K562 (cell line): ENCODE measurements around the gene SLC4A2. TPM values are rescaled to one million over a fixed set of nuclear protein-coding genes. Genes with fewer than 3 reads are reported as not detected.

Source experiments
- CREBBP ChIP-seq: IDR thresholded peaks from one replicate; pipeline ENCODE4 v1.6.1; 2012; ENCODE audit warnings: low read depth, mild to moderate bottlenecking, control low read depth, inconsistent platforms, low read length
- CTBP1 ChIP-seq: fragments of 450-650 bp; IDR thresholded peaks from 2 replicates; pipeline ENCODE4 v1.6.1; 2016; ENCODE audit warnings: borderline replicate concordance
- ETV5 ChIP-seq: sonication (generic); formaldehyde crosslinking; IDR thresholded peaks from 2 replicates; pipeline ENCODE4 v1.4.0; 2020; ENCODE audit warnings: low read depth, mild to moderate bottlenecking, missing genetic modification reagents
- FOSL1 ChIP-seq: fragments of 200-800 bp; sonication (Bioruptor generic); conservative IDR thresholded peaks from 2 replicates; pipeline ENCODE4 v1.6.1; 2016; ENCODE audit warnings: missing genetic modification characterization, missing compliant biosample characterization
- FOXJ3 ChIP-seq: sonication (generic); formaldehyde crosslinking; IDR thresholded peaks from 2 replicates; pipeline ENCODE4 v1.4.0; 2020; ENCODE audit warnings: mild to moderate bottlenecking, missing genetic modification reagents
- HMG20A ChIP-seq: fragments of 450-650 bp; formaldehyde crosslinking; conservative IDR thresholded peaks from 2 replicates; pipeline ENCODE4 v1.4.0; 2020; ENCODE audit warnings: mild to moderate bottlenecking, mixed read lengths
- HMG20B ChIP-seq: fragments of 250-450 bp; sonication (Bioruptor Pico); IDR thresholded peaks from 2 replicates; pipeline ENCODE4 v1.5.0; 2021; ENCODE audit warnings: mild to moderate bottlenecking
- HNRNPL ChIP-seq: fragments of 200-400 bp; formaldehyde crosslinking; IDR thresholded peaks from 2 replicates; pipeline ENCODE4 v1.6.1; 2017; ENCODE audit warnings: low read depth, mild to moderate bottlenecking, low read length
- KLF13 ChIP-seq: fragments of 450-650 bp; IDR thresholded peaks from 2 replicates; pipeline ENCODE4 v1.6.1; 2016; ENCODE audit warnings: missing genetic modification characterization, low read depth, mild to moderate bottlenecking, missing compliant biosample characterization, moderate library complexity, borderline replicate concordance
- NCOR1 ChIP-seq: fragments of 450-650 bp; IDR thresholded peaks from 2 replicates; pipeline ENCODE4 v1.6.1; 2016; ENCODE audit warnings: mild to moderate bottlenecking, moderate library complexity
- NR1H2 ChIP-seq: sonication (generic); formaldehyde crosslinking; IDR thresholded peaks from 2 replicates; pipeline ENCODE4 v1.4.0; 2020; ENCODE audit warnings: mild to moderate bottlenecking, missing genetic modification reagents
- PHF20 ChIP-seq: fragments of 450-650 bp; IDR thresholded peaks from 2 replicates; pipeline ENCODE4 v1.6.1; 2018; ENCODE audit not compliant: partially characterized antibody
- RBM17 ChIP-seq: fragments of 200-400 bp; formaldehyde crosslinking; IDR thresholded peaks from 2 replicates; pipeline ENCODE4 v1.6.1; 2017; ENCODE audit warnings: low read depth, mild to moderate bottlenecking, low read length, borderline replicate concordance
- SMARCA4 ChIP-seq: fragments of 450-650 bp; IDR thresholded peaks from 2 replicates; pipeline ENCODE4 v1.6.1; 2016
- SP2 ChIP-seq: IDR thresholded peaks from 2 replicates; pipeline ENCODE4 v1.6.1; 2011; ENCODE audit warnings: mild to moderate bottlenecking, low read depth, low read length, moderate library complexity; ENCODE audit not compliant: poor library complexity, severe bottlenecking; ENCODE audit errors: extremely low read depth
- SRF ChIP-seq, 2 experiments: fragments of 250-450, 450-650 bp in 1 of 2; sonication (Bioruptor Pico) in 1 of 2; sonication (generic) in 1 of 2; formaldehyde crosslinking; IDR thresholded peaks; 2 replicates each; pipeline versions ENCODE4 v1.5.0 to v1.5.1; 2020 to 2022; ENCODE audit warnings: mild to moderate bottlenecking in 1 of 2, missing genetic modification reagents in 1 of 2
- SRSF9 ChIP-seq: fragments of 200-400 bp; formaldehyde crosslinking; IDR thresholded peaks from 2 replicates; pipeline ENCODE4 v1.6.1; 2017; ENCODE audit warnings: low read depth, low read length, borderline replicate concordance
- XRCC5 ChIP-seq: fragments of 200-400 bp; formaldehyde crosslinking; IDR thresholded peaks from 2 replicates; pipeline ENCODE4 v1.6.1; 2017; ENCODE audit warnings: low read depth, mild to moderate bottlenecking, low read length
- ZBTB2 ChIP-seq: fragments of 450-650 bp; IDR thresholded peaks from 2 replicates; pipeline ENCODE4 v1.6.1; 2016; ENCODE audit warnings: antibody characterized with exemption
- ZNF143 ChIP-seq: sonication (generic); formaldehyde crosslinking; IDR thresholded peaks from 2 replicates; pipeline ENCODE4 v1.9.0; 2022; ENCODE audit warnings: mild to moderate bottlenecking, missing genetic modification reagents
- ZNF696 ChIP-seq: fragments of 250-450 bp; sonication (Bioruptor Pico); conservative IDR thresholded peaks from 2 replicates; pipeline ENCODE4 v1.4.0; 2020; ENCODE audit warnings: mild to moderate bottlenecking, moderate library complexity
- ZNF717 ChIP-seq: fragments of 250-450 bp; sonication (Bioruptor Pico); IDR thresholded peaks from 2 replicates; pipeline ENCODE4 v1.5.0; 2021
- polyA plus RNA-seq, 8 experiments: library from polyadenylated mRNA; depleted of rRNA in 4 of 8; stranded (reverse) in 5 of 8; unstranded in 3 of 8; fragments of >200 nt; fragmentation: Nextera tagmentation in 2 of 8; fragmentation: Illumina TruSeq in 1 of 8; extraction: Ambion mirVana in 2 of 8; extraction: Trizol in 1 of 8; gene quantifications; 2 replicates each; pipeline versions ENCODE4 v1.2.1 to v1.2.3, GENCODE V29; 2011 to 2014; ENCODE audit warnings: inconsistent platforms in 1 of 8, missing spikeins in 1 of 8
- total RNA-seq, 7 experiments: library from RNA; depleted of rRNA in 6 of 7; stranded (reverse); fragments of >200 nt in 6 of 7; fragmentation: Illumina TruSeq in 2 of 7; extraction: Trizol in 2 of 7; gene quantifications; 2 replicates each; pipeline versions ENCODE4 v1.2.1 to v1.2.3, GENCODE V29; 2011 to 2021; ENCODE audit warnings: low replicate concordance in 1 of 7
- TF ChIP-seq, protein P1 (sequence below): fragments of 450-650 bp; formaldehyde crosslinking; IDR thresholded peaks from 2 replicates; pipeline ENCODE4 v1.4.0; 2020; ENCODE audit warnings: mild to moderate bottlenecking
- TF ChIP-seq, protein P2 (sequence below): sonication (generic); formaldehyde crosslinking; IDR thresholded peaks from 2 replicates; pipeline ENCODE4 v1.8.1; 2023; ENCODE audit warnings: mild to moderate bottlenecking, missing genetic modification reagents

SLC4A2 gene
- total and polyA plus RNA-seq, 9 of the 15 experiments (the other 6 are each of a cell fraction or from before 2014, with no cell fraction given), result 11.4 to 375 (median 130) TPM

DNA sequence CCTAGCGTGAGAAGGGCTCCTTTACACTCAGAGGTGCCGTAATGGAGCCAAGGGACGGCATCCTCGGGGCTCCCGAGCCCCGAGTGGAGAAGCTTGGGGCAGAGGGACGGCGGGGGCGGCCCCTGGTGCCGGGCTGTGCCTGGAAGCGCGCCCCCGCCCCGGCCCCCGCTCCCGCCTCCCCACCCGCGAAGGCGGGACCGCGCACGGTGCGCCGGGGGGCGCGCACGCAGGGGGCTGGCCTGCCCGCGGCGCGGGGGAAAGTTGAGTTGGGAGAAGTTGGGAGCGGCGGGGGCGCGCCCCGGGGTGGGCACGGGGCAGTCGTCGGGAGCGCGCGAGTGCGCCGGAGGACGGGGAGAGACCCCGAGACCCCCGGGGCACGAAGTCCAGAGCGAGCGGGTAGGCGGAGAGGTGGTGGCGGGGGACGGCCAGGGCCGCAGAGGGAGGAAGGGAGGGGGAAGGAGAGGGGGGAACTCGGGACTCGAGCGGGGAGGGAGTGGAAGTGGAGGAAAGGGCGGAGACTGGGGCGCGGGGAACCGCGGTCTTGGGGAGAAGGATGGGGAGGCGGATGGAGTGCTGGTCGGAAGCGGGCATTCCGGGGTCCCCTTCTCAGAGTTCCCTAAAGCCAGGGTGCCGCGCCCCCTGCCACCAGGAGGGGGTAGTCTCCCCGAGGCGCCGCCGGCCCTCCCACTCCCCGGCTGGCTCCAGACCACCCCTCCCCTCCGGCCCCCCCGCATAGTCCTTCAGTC lies at the start of gene SLC4A2 (continued):
- TF ChIP-seq, protein P1, sequence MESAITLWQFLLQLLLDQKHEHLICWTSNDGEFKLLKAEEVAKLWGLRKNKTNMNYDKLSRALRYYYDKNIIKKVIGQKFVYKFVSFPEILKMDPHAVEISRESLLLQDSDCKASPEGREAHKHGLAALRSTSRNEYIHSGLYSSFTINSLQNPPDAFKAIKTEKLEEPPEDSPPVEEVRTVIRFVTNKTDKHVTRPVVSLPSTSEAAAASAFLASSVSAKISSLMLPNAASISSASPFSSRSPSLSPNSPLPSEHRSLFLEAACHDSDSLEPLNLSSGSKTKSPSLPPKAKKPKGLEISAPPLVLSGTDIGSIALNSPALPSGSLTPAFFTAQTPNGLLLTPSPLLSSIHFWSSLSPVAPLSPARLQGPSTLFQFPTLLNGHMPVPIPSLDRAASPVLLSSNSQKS (CRISPR knock-in tag), result no peak
- TF ChIP-seq HMG20A (CRISPR knock-in tag), result no peak
- no peak for TF ChIP-seq SP2
- TF ChIP-seq SMARCA4, result no peak
- no peak for TF ChIP-seq CREBBP
- TF ChIP-seq KLF13 (tag), result no peak
- no peak; the same call in 1 of the 2 replicates for TF ChIP-seq ETV5 (CRISPR knock-in tag)
- TF ChIP-seq HMG20B, result no peak
- TF ChIP-seq RBM17, result no peak
- TF ChIP-seq ZBTB2, result peak; percentile 56
- no peak for TF ChIP-seq NCOR1
- TF ChIP-seq PHF20, result no peak
- TF ChIP-seq, protein P2, sequence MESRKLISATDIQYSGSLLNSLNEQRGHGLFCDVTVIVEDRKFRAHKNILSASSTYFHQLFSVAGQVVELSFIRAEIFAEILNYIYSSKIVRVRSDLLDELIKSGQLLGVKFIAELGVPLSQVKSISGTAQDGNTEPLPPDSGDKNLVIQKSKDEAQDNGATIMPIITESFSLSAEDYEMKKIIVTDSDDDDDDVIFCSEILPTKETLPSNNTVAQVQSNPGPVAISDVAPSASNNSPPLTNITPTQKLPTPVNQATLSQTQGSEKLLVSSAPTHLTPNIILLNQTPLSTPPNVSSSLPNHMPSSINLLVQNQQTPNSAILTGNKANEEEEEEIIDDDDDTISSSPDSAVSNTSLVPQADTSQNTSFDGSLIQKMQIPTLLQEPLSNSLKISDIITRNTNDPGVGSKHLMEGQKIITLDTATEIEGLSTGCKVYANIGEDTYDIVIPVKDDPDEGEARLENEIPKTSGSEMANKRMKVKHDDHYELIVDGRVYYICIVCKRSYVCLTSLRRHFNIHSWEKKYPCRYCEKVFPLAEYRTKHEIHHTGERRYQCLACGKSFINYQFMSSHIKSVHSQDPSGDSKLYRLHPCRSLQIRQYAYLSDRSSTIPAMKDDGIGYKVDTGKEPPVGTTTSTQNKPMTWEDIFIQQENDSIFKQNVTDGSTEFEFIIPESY (CRISPR knock-in tag), result no peak
- no peak for TF ChIP-seq ZNF143
- TF ChIP-seq SRSF9, result no peak
- TF ChIP-seq ZNF696 (CRISPR knock-in tag), result no peak
- TF ChIP-seq XRCC5, result 0 out of 2 replicates have a peak, but pooled peaks have one; percentile 2
- TF ChIP-seq ZNF717 (CRISPR knock-in tag), result no peak
- TF ChIP-seq SRF (CRISPR knock-in tag; IDR thresholded peaks at IDR 0.05), result peak in 1 of 2 experiments; percentile 45; a peak in 1 of 4 replicates
- TF ChIP-seq FOXJ3 (CRISPR knock-in tag), result no peak
- no peak for TF ChIP-seq HNRNPL
- TF ChIP-seq CTBP1, result no peak
- no peak for TF ChIP-seq NR1H2 (CRISPR knock-in tag)
- peak; percentile 50 for TF ChIP-seq FOSL1 (tag)
